GM21367 (cell line): ENCODE data around the gene KCNQ1.

Experiments used
- ATAC-seq: cut with Tn5 transposase; IDR thresholded peaks from one replicate; pipeline ENCODE4 v1.9.1; 2021; ENCODE audit not compliant: unreplicated experiment

KCNQ1 gene

GRCh38 chr11:2532704-2533586 lies 88.1 kb downstream of the KCNQ1 start:
- peak; percentile 52 for ATAC-seq

- no peak for ATAC-seq
Observed at GRCh38 chr11:2533587-2534133, 88.9 kb downstream of the KCNQ1 start.

DNA sequence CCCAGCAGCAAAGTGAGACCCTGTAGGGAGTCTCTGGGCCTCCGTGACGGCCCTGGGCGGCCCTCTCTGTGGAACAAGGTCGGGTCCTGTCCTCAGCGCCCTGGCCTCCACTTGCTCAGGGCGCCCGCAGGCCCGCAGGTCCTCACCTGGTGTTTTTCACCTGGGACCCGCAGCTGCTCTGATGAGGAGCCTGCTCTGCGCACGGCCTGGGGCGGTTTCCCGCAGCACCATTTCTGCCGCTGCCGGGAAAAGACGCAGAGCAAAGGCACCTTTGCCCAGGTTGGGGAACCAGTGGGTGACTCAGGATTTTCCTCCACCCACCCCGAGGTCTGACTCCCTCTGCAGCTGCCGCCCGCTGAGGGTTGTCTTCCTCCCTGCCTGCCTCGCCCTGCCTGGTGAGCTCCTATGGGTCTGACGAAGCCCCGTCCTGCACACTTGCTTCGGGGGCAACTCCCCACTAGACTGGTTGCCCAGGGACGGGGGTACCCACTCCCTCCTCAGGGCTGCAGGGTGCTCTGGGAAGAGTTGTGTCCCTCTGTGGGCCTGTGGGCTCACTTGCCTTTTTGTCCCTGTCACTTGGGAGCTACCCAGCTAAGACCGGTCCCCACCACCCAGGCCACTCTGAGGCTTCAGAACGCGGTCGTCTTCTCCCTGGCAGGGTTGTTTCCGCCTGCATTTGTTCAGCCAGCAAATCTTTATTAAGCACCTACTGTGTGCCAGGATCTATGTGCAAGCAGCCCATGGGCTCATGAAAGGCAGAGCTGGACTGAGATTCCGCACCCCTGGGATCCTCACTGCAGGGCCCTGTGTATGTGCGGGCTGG lies 89.5 kb downstream of the KCNQ1 start:
- ATAC-seq: no peak

DNA sequence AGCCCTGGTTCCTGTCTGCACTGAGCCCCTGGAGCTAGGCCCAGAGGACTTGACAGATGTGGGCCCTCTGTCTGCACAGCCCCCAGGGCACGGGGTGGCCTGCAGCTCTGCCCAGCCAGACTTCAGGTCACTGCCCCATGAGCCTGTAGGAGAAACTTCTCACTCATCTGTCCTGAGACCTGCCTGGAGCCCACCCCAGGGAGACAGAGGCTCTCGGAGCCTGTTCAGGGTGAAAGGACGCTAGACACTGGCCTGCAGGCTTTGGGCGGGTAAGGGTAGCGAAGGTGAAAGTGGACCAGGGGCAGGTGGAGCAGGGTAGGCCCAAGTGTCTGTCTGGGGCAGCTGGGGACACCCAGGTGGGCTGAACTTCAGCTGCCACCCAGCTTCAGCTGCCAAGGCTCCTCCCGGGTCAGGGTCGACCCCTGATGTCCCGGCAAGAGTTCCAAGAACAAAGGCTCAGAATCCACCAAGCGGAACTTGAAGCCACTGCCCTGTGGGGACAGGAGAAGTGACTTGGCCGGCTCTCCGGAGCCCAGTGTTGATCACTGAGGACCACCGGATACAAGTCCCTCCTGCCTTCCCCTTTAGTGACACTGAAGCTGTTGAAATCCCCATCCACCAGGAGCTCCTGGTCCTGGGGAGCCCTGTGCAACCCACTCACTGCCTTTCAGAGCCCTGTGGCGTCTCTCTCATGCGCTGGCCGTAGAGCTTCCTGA lies 90.3 kb downstream of the KCNQ1 start:
- ATAC-seq: no peak

DNA sequence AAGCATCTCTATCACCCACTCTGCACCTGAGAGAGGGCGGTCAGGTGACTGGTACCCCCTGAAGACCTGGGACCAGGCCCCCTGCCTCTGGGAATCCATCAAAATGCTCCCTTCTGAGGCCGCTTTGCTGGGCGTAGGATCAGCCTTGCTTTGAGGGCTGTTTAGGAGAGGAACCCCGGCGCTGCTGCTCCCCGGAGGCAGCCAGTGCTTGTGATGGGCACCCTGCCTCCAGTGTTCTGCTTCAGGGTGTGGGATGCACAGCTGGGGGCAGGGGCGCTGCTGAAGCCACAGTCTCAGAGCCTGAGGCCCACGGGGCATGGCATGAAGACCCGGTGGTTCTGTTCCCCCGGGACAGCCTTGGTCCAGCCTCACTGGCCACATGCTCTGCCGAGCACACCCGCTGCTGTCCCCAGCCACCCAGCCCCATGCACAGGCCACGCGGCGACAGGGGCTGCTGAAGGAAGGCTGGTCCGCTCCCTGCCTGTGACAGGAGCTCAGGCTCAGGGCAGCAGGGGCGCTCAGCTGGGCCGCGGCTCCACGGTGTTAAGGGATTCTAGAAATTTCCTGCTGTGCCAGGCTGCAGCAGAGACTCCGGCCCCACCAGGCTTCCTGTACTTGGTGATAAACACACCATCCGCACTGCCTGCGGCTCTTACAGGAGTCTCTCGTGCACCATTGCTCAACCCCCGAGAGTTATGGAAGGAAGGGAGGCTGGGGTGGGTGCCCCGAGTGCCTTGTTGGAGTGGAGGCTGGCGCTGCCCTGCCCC lies 91.0 kb downstream of the KCNQ1 start:
- ATAC-seq: no peak

GRCh38 chr11:2536440-2536989 lies 91.7 kb downstream of the KCNQ1 start:
- ATAC-seq: no peak

DNA sequence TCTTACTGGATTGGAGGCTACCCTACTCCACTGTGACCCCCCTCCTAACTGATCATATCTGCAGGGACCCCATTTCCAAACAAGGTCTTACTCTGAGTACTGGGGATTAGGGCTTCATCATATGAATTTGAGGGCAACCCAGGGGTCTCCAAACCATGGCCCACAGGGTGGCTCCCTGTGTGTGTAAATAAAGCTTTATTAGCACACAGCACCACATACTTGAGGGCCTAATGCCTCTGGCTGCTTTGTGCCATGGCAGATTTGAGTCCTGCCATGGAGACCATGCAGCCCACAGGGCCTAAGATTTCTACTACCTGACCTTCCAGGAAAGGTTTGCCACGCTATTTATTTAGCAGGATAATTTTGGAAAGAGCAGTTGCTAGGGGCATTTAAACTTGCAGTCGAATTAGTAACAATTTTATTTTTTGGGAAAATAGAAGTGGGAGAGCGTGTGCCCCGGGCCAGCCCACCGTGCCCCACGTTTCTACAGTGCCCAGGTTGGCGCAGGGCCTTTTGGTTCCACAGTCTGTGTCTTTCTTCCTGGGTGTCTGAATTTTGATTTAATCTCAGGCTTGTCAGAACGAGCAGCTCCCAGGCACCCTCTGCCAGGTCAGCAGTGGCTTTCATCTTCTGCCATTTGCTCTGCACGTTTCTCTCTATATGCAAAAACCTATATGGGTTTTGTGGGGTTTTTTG lies 92.3 kb downstream of the KCNQ1 start:
- no peak for ATAC-seq

DNA sequence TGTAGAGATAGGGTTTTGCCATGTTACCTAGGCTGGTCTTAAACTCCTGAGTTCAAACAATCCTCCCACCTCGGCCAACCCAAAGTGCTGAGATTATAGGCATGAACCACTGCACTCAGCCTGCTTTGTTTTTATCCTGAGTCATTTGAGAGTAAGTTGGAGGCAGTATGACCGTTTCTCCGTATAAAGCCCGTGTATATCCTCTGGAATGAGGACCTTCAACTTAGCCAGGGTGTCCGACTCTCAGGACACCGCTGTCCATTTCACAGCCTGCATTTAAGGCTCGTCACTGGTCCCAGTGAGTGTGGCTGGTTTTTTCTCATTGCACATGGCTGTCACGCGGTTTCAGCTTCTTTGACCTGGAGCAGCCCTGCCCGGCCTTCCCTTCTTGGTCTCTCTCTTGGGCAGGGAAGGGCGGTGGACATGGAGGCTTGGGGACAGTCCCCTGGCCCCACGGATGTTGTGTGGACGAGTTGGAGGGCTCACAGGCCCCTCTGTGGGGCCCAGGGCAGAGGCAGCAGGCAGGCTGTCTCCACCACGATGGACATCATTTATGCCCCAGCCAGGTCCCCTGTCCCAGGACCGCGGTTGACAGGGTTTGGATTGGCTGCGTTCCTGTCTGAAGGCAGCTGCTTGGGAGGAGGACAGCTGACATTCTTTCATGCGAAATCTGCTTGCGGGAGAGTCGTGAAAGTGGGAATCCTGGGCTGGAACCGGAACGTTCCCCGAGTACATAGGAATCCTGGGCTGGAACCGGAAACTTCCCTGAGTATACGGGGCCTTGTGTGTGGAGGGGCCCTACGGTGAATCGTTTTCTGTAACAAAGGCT lies 93.3 kb downstream of the KCNQ1 start:
- no peak for ATAC-seq

DNA sequence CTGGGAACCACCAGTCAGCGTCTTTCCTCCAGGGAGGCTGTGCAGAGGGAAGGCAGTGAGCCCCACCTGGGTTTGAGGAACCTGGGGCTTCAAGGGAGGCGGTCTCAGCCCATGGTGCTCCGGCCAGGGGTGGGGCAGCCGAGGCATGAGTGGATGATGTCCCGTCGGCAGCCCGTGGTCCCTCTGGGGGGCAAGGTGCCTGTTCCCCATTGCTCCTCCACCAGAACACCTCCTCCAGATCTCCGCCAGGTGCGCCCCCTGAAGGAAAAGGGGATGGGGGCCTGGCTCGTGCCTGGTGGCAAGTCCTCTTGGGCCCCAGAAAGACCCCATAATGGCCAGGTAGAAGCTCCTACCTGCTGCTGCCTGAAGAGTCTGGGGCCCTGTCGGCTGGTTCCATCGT lies 94.1 kb downstream of the KCNQ1 start:
- no peak for ATAC-seq

GRCh38 chr11:2539371-2540222 lies 94.8 kb downstream of the KCNQ1 start:
- ATAC-seq: no peak

GRCh38 chr11:2540223-2540991 lies 95.6 kb downstream of the KCNQ1 start:
- no peak for ATAC-seq

DNA sequence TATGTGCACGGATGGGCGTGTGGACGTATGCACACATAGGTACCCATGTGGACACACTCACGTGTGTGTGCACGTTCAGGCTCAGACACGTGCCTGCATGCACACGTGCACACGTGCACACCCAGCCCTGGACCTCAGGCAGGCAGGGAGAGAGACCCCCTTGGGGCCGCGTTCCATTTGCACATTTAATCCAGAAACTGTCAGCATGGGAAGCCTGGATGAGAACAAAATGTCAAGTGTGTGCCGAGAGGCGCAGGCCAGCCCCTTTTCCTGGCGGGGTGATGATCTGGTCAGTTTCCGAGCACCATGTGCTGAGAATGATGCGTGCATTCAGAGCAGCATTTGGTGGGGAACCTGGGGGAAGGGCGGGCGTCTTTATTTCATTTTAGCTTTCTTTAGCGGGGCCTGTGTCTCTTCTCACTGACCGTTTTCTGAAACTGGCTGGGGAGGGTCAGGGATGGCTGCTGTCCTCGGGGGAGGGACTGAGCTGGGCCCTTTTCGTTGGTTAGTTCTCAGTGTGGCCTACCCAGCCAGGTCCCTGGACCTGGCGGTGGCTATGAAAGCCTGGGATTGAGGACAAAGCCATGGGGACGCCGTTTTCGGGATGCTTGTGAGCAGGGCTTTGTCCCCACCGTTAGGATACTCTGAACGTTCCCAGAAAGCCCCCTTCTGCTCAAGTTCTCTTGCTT lies 96.3 kb downstream of the KCNQ1 start:
- ATAC-seq: no peak

DNA sequence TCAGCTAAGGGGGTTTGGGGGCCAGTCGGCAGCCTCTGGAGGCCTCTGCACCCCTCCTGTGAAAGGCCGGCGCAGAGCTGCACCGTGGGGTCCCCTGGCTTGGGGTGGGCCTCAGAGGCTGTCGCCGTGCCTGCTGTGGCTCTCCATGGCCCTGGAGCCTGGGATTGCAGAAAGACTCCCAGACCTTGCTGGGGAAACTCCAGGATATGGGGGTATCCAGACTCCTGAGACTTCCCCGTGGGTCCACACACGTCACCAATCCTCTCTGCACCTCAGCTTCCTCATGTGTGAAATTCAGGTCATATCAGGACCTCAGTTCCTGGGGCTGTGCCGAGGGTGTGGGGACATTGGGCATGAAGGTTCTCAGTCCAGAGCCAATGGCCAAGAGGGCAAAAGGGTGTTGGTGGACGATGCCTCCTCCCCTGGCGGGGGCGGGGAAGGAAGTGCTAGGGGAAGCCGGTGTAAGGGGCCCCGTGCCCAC lies 97.1 kb downstream of the KCNQ1 start:
- no peak for ATAC-seq

DNA sequence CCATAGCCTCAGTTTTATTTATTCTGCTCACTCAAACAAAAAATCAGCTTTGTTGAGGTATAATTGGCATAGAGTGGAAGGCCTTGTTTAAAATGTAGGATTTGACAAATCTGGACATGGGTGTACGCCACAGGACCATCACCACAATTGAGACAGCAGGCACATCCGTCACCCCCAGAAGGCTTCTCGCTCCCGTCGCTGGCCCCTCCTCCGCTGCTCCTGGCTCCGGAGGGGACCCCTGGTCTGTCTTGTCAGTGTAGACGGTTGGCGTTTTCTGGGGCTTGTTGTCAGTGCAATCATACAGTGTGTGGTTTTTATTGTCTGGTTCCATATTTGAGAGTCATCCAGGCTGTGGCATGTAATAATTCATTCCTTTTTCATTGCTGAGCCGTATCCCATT lies 97.6 kb downstream of the KCNQ1 start:
- ATAC-seq: no peak

- no peak for ATAC-seq
Observed at GRCh38 chr11:2547806-2548205, 103.0 kb downstream of the KCNQ1 start.

DNA sequence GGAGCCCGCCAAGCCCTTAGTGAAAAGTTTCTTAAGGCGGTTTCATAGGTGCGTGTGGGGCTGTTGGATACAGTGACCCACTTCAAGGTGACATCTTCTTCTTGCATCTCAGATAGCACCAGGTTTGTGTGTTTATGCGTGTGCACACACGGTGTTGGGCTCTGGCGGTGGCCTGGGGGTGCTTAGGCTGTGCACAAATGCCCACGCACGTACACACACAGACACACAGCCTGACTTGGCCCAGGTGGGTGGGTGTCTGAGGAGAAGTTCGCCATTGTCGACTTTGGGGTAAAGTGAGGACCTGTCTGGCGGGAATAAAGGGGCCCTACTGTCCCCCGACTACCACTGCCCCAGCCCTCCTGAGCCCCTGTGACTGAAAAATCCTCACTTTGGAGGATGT lies 103.8 kb downstream of the KCNQ1 start:
- ATAC-seq: no peak
